H1 (cell line): Measurements from ENCODE around the gene NCAM1. TPM values are rescaled to one million over a fixed set of nuclear protein-coding genes. Genes with fewer than 3 reads are reported as not detected.

ENCODE experiments used
- CTCF ChIA-PET: fragments of 300-600 bp; sonication (Branson Sonifier 250); formaldehyde crosslinking; loops from one replicate; lab custom pipeline; 2021; ENCODE audit not compliant: partially characterized antibody; lab: Charles Lee
- POLR2A ChIA-PET: fragments of 300-600 bp; sonication (Branson Sonifier 250); formaldehyde crosslinking; loops from one replicate; lab custom pipeline; 2021; ENCODE audit warnings: inconsistent platforms; ENCODE audit not compliant: partially characterized antibody; lab: Charles Lee
- DNase-seq, 2 experiments: peaks; one replicate each; pipeline versions ENCODE4 v3.0.0 to v3.0.0-alpha.2; 2010 to 2022; ENCODE audit warnings: low spot score in 2 of 2, low read depth in 1 of 2, mixed read lengths in 1 of 2
- FAIRE-seq: peaks from 2 replicates; lab custom pipeline; 2011; peaks lifted over from hg19 to GRCh38; lab: Jason Lieb, UNC
- H2AFZ ChIP-seq: 2 replicates; pipeline ENCODE4 v1.8.1; 2012; ENCODE audit warnings: low read length, inconsistent platforms
- H2AK5ac ChIP-seq: 2 replicates; pipeline ENCODE4 v1.6.1; 2013; ENCODE audit warnings: low read depth, low read length
- H2BK120ac ChIP-seq: replicated peaks from 2 replicates; pipeline ENCODE3; 2013; ENCODE audit warnings: low read depth, low read length, inconsistent platforms
- H2BK12ac ChIP-seq: 2 replicates; pipeline ENCODE4 v1.6.1; 2013; ENCODE audit warnings: low read depth, low read length
- H2BK15ac ChIP-seq: 2 replicates; pipeline ENCODE4 v1.6.1; 2013; ENCODE audit warnings: low read length
- H2BK20ac ChIP-seq: 2 replicates; pipeline ENCODE4 v1.6.1; 2013; ENCODE audit warnings: low read length
- H2BK5ac ChIP-seq: 2 replicates; pipeline ENCODE4 v1.6.1; 2013; ENCODE audit warnings: low read depth, low read length
- H3K14ac ChIP-seq: 2 replicates; pipeline ENCODE4 v1.6.1; 2013; ENCODE audit warnings: inconsistent platforms; ENCODE audit not compliant: insufficient read length
- H3K18ac ChIP-seq: 2 replicates; pipeline ENCODE4 v1.6.1; 2013; ENCODE audit warnings: low read length; ENCODE audit errors: extremely low read depth
- H3K23ac ChIP-seq: 2 replicates; pipeline ENCODE4 v1.6.1; 2013; ENCODE audit warnings: inconsistent platforms; ENCODE audit not compliant: insufficient read length
- H3K23me2 ChIP-seq: 2 replicates; pipeline ENCODE4 v1.6.1; 2013; ENCODE audit warnings: low read depth, low read length
- H3K27ac ChIP-seq: 2 replicates; pipeline ENCODE4 v1.6.1; 2011; ENCODE audit warnings: low read depth, low read length, inconsistent platforms
- H3K27me3 ChIP-seq, 4 experiments: replicated peaks in 1 of 4; 1 replicate in 1 of 4; 2 replicates in 3 of 4; pipeline versions ENCODE4 v1.6.1 to v1.8.1; 2011 to 2013; ENCODE audit warnings: low read length in 3 of 4, mild to moderate bottlenecking in 3 of 4, inconsistent platforms in 2 of 4, mixed read lengths in 2 of 4, moderate library complexity in 1 of 4; ENCODE audit not compliant: control insufficient read depth in 3 of 4, insufficient read depth in 3 of 4; ENCODE audit errors: extremely low read depth in 1 of 4
- H3K36me3 ChIP-seq, 4 experiments: 2 replicates each; pipeline versions ENCODE4 v1.6.1 to v1.8.1; 2011 to 2013; ENCODE audit warnings: mild to moderate bottlenecking in 4 of 4, low read length in 3 of 4, moderate library complexity in 2 of 4, control low read depth in 1 of 4, inconsistent platforms in 1 of 4; ENCODE audit not compliant: insufficient read depth in 4 of 4, control insufficient read depth in 2 of 4
- H3K4ac ChIP-seq: replicated peaks from 2 replicates; pipeline ENCODE3; 2013; ENCODE audit warnings: low read length, low read depth, mixed read lengths, inconsistent platforms; ENCODE audit not compliant: insufficient read length
- H3K4me1 ChIP-seq, 4 experiments: replicated peaks in 1 of 4; 1 replicate in 1 of 4; 2 replicates in 3 of 4; pipeline versions ENCODE4 v1.6.1 to v1.8.1; 2011 to 2013; ENCODE audit warnings: low read length in 3 of 4, inconsistent platforms in 2 of 4, mixed read lengths in 1 of 4; ENCODE audit not compliant: insufficient read depth in 4 of 4, control insufficient read depth in 3 of 4
- H3K4me2 ChIP-seq, 2 experiments: 2 replicates each; pipeline versions ENCODE4 v1.6.1 to v1.8.1; 2011 to 2013; ENCODE audit warnings: low read depth in 2 of 2, low read length in 2 of 2, control low read depth in 1 of 2, inconsistent platforms in 1 of 2, mild to moderate bottlenecking in 1 of 2; ENCODE audit not compliant: insufficient read depth in 1 of 2
- H3K4me3 ChIP-seq, 4 experiments: fragments of 200-600, 300-600 bp in 1 of 4; sonication (generic), shearing (Covaris generic), sonication (Bioruptor Twin) in 1 of 4; 2 replicates each; pipeline versions ENCODE4 v1.5.1 to v1.8.1; 2011 to 2016; ENCODE audit warnings: low read length in 4 of 4, low read depth in 3 of 4, control low read depth in 2 of 4, inconsistent platforms in 2 of 4, mild to moderate bottlenecking in 2 of 4, mixed read lengths in 1 of 4, moderate library complexity in 1 of 4; ENCODE audit not compliant: insufficient read depth in 2 of 4; ENCODE audit errors: extremely low read depth in 1 of 4
- H3K56ac ChIP-seq: replicated peaks from 2 replicates; pipeline ENCODE3; 2013; ENCODE audit warnings: low read depth, mild to moderate bottlenecking, mixed read lengths, low read length, inconsistent platforms; ENCODE audit not compliant: insufficient read length
- H3K79me1 ChIP-seq: 2 replicates; pipeline ENCODE4 v1.6.1; 2013; ENCODE audit warnings: low read depth, low read length, control low read depth
- H3K79me2 ChIP-seq, 2 experiments: 2 replicates each; pipeline versions ENCODE4 v1.6.1 to v1.8.1; 2012 to 2013; ENCODE audit warnings: low read length in 2 of 2, mild to moderate bottlenecking in 2 of 2, inconsistent platforms in 1 of 2; ENCODE audit not compliant: insufficient read depth in 2 of 2, control insufficient read depth in 1 of 2
- H3K9ac ChIP-seq, 4 experiments: replicated peaks in 1 of 4; 1 replicate in 1 of 4; 2 replicates in 3 of 4; pipeline versions ENCODE4 v1.6.1 to v1.8.1; 2011 to 2013; ENCODE audit warnings: low read depth in 3 of 4, low read length in 3 of 4, control low read depth in 2 of 4, mild to moderate bottlenecking in 2 of 4, moderate library complexity in 2 of 4, inconsistent platforms in 1 of 4; ENCODE audit errors: extremely low read depth in 1 of 4
- H3K9me3 ChIP-seq, 2 experiments: 2 replicates each; pipeline versions ENCODE4 v1.6.1 to v1.8.1; 2012 to 2013; ENCODE audit warnings: mild to moderate bottlenecking in 2 of 2, moderate library complexity in 2 of 2, control low read depth in 1 of 2, inconsistent platforms in 1 of 2, low read depth in 1 of 2, low read length in 1 of 2, mixed read lengths in 1 of 2; ENCODE audit not compliant: insufficient read depth in 2 of 2
- H4K20me1 ChIP-seq, 2 experiments: replicated peaks in 1 of 2; 2 replicates each; pipeline versions ENCODE3 to v1.8.1; 2011 to 2013; ENCODE audit warnings: inconsistent platforms in 2 of 2, low read length in 2 of 2, mild to moderate bottlenecking in 1 of 2; ENCODE audit not compliant: insufficient read depth in 2 of 2, control insufficient read depth in 1 of 2
- H4K5ac ChIP-seq: 2 replicates; pipeline ENCODE4 v1.6.1; 2013; ENCODE audit warnings: low read length, low read depth, mixed read lengths, inconsistent platforms; ENCODE audit not compliant: insufficient read length
- H4K8ac ChIP-seq: 2 replicates; pipeline ENCODE4 v1.8.0; 2013; ENCODE audit warnings: mild to moderate bottlenecking, moderate library complexity, low read length, inconsistent platforms; ENCODE audit not compliant: insufficient read depth; ENCODE audit errors: extremely low read depth
- H4K91ac ChIP-seq: replicated peaks from 2 replicates; pipeline ENCODE3; 2013; ENCODE audit warnings: low read length, mixed read lengths, inconsistent platforms; ENCODE audit not compliant: insufficient read length
- CEBPB ChIP-seq: IDR thresholded peaks from 2 replicates; pipeline ENCODE4 v1.6.1; 2012; ENCODE audit warnings: low read depth, low read length
- SP1 ChIP-seq: IDR thresholded peaks from 2 replicates; pipeline ENCODE4 v1.6.1; 2011; ENCODE audit warnings: low read depth, low read length
- SRF ChIP-seq: IDR thresholded peaks from 2 replicates; pipeline ENCODE4 v1.6.1; 2011; ENCODE audit warnings: mild to moderate bottlenecking, low read depth, low read length, moderate library complexity
- SUZ12 ChIP-seq: fragments of 200-600 bp; sonication (generic); IDR thresholded peaks from 2 replicates; pipeline ENCODE4 v1.6.1; 2012; ENCODE audit warnings: mild to moderate bottlenecking, inconsistent platforms, low read length, moderate library complexity, mixed read lengths
- WGBS, 2 experiments: shearing (Covaris generic) in 1 of 2; methylation state at CpG; one replicate each; pipeline versions ENCODE4 v1.1.6 to v1.1.7; 2013 to 2015; ENCODE audit warnings: low lambda C conversion rate in 2 of 2, mixed read lengths in 2 of 2, inconsistent platforms in 1 of 2, low coverage in 1 of 2, missing lambda C conversion rate in 1 of 2; ENCODE audit not compliant: insufficient replicate concordance in 2 of 2, insufficient coverage in 1 of 2, insufficient read length in 1 of 2; ENCODE audit errors: extremely low coverage in 1 of 2, missing lambda C conversion rate in 1 of 2; 5-methylcytosine and 5-hydroxymethylcytosine counted together
- polyA plus RNA-seq, 7 experiments: library from polyadenylated mRNA; depleted of rRNA in 3 of 7; stranded (reverse) in 5 of 7; unstranded in 2 of 7; fragments of >200 nt in 5 of 7; fragments of 200-250 nt in 2 of 7; gene quantifications; 1 replicate in 5 of 7; 2 replicates in 1 of 7; 4 replicates in 1 of 7; pipeline versions ENCODE4 v1.2.1 to v1.2.3, GENCODE V29; 2011 to 2013; ENCODE audit warnings: missing spikeins in 2 of 7, mixed read lengths in 2 of 7
- total RNA-seq: library from RNA; stranded (reverse); fragmentation: NEBNext Ultra II Directional; extraction: Animal tissue kit (Norgen Biotek cat#: 25700); gene quantifications from 2 replicates; pipeline ENCODE4 v1.2.1, GENCODE V29; 2021
- TF ChIP-seq, protein P1 (sequence below): IDR thresholded peaks from 2 replicates; pipeline ENCODE4 v1.6.1; 2012; ENCODE audit warnings: inconsistent platforms

The NCAM1 gene
- total and polyA plus RNA-seq, 2 of the 8 experiments (the other 6 are each of a cell fraction or from before 2014, with no cell fraction given): 3.1 to 4.3 TPM

DNA sequence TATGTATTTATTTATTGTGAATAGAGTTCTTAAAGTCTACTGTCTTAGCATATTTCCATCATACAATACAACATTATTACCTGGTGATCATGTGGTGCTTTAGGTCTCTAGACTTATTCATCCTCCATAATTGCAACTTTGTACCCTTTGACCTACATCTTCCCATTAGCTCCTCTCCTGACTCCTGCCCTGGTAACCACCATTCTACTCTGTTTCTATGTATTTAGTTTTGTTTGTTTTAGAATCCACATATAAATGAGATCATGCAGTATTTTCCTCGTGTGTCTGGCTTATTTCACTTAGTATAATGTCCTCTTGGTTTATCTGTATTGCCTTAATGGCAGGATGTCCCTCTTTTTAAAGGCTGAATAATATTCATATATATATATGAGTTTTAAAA, 22.7 kb downstream of the NCAM1 start:
- H3K79me2 ChIP-seq: no peaks in the 10 kb centered on the region
- CTCF ChIA-PET: no interaction called here
- no peaks in the 10 kb centered on the region for H3K27me3 ChIP-seq
- H2AFZ ChIP-seq: no peak overlapping the region
- H2AK5ac ChIP-seq: no peak overlapping the region
- 94% methylated on average over 1 of the region's 1 CpG; no CpG with 5 or more reads in 1 of the 2 experiments for WGBS, 2 experiments
- H3K14ac ChIP-seq: no peak overlapping the region
- TF ChIP-seq SUZ12: no peak
- TF ChIP-seq, protein P1, sequence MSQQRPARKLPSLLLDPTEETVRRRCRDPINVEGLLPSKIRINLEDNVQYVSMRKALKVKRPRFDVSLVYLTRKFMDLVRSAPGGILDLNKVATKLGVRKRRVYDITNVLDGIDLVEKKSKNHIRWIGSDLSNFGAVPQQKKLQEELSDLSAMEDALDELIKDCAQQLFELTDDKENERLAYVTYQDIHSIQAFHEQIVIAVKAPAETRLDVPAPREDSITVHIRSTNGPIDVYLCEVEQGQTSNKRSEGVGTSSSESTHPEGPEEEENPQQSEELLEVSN: no peak
- no peak for TF ChIP-seq CEBPB
- TF ChIP-seq SP1: no peak
- TF ChIP-seq SRF: no peak
- no peak overlapping the region for H3K56ac ChIP-seq
- H3K9me3 ChIP-seq: no peaks in the 10 kb centered on the region
- H3K4me2 ChIP-seq: no peak overlapping the region
- H2BK20ac ChIP-seq: no peak overlapping the region
- no peak overlapping the region for H3K4ac ChIP-seq
- H4K8ac ChIP-seq: no peak overlapping the region
- H3K36me3 ChIP-seq: no peaks in the 10 kb centered on the region
- H2BK12ac ChIP-seq: no peak overlapping the region
- H2BK120ac ChIP-seq: no peak overlapping the region
- FAIRE-seq (no peak), DNase-seq (no peak)
- H4K20me1 ChIP-seq: no peaks in the 10 kb centered on the region
- POLR2A ChIA-PET: no interaction called here
- no peak overlapping the region for H2BK5ac ChIP-seq
- H3K23me2 ChIP-seq: no peaks in the 10 kb centered on the region; the same call in 1 of the 2 replicates
- no peak overlapping the region for H2BK15ac ChIP-seq
- no peak overlapping the region for H4K5ac ChIP-seq
- H3K23ac ChIP-seq: no peak overlapping the region
- no peaks in the 10 kb centered on the region for H3K4me1 ChIP-seq
- H3K18ac ChIP-seq: no peak overlapping the region
- H3K79me1 ChIP-seq: no peaks in the 10 kb centered on the region
- H3K4me3 ChIP-seq: no peak overlapping the region
- no peak overlapping the region for H4K91ac ChIP-seq
- H3K27ac ChIP-seq: no peak overlapping the region
- H3K9ac ChIP-seq: no peak overlapping the region
